ENCODE results near the gene LHX4. TPM values are rescaled to one million over a fixed set of nuclear protein-coding genes. Genes with fewer than 3 reads are reported as not detected.

Gene LHX4
- total RNA-seq (under 1 TPM in 2 of 5 donors, not detected in 3; 0.03 TPM), total RNA-seq (0 to 0.14 (median 0) reads per million in 29 experiments)
- total RNA-seq (2013) = not detected

DNA sequence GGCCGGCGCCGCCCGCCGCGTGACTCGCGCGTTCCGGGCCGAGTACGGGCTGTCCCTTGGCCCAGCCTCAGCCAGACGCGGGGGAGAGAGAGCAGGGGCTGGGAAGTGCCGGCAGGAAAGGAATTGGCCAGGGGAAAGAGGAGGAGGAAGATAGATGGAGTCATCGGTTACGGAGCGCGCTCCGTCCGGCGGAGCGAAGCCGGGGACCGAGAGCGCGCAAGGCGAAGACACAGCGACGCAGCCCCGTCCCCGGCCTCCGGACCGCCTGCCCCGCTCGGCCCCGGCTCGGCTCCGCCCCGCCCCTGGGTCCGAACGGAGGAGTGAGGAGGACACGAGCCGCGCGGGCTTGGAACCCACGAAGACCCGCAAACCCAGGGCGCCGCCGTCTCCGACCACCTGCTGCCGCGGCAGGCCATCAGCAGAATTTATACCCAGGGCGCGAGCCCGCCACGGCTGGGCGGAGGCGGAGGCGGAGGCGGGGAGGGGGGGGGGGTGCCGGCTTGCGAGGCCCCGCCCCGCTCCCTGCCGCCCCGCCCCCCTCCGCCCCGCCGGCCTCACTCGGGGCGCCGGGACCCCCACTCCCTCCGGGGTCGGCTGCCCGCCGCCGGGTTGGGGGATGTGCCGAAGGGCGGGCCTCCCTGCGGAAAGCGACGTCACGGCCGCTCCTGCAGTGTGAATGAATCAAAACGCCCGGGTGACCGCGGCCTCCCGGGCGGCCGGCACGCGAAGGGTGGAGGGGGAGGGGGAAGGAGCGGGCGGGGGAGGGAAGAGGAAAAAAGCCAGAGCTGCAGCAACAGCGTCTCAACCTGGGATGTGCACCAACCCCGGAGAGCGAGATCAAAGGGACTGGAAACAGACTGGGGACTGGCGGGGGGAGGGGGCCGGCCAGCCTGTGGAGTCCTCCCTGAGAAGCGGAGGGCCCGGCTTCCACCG lies at the start of gene LHX4:
TSS of gene LHX4 (plus strand) at position 782 of the 933 bp plus-strand sequence. CDS start 266 bp downstream, outside the sequence.
- peaks cover 21 to 79% of the 10 kb centered on the region in 2 experiments for H3K27me3 ChIP-seq (replicated peaks in 1 of 2; ENCODE audit: control insufficient read depth in 2 of 2, extremely low read depth in 1 of 2, insufficient read depth in 2 of 2, low read length in 1 of 2)
- peaks cover 18 to 50% of the 10 kb centered on the region in 2 experiments for H3K4me1 ChIP-seq (ENCODE audit: control insufficient read depth in 1 of 2, extremely low read depth in 1 of 2, insufficient read depth in 2 of 2, low read length in 2 of 2)
- Mint-ChIP-seq H3K9me3 (no peaks in the 10 kb centered on the region), H3K36me3 (no peaks in the 10 kb centered on the region), H3K27me3 (peaks cover 50 to 77% of the 10 kb centered on the region in 2 donors), H3K4me1 (peaks cover 24 to 39% (median 28%) of the 10 kb centered on the region in 3 donors), H3K4me3 (peak within 1 kb of the TSS; percentile 71 to 73 (median 71)), H3K27ac (no peak within 1 kb of the TSS)
- H3K4me3 ChIP-seq (ENCODE audit: control insufficient read depth in 1 of 2, extremely low read depth in 1 of 2, low read length in 1 of 2) = peak within 1 kb of the TSS; percentile 43 to 88
- DNase-seq (peak in 1 of 35 experiments; percentile 31), ATAC-seq (replicated peaks in 1 of 4) (peak in 3 of 4 experiments; percentile 46 to 56 (median 47))
- H3K9me3 ChIP-seq = no peaks in the 10 kb centered on the region
- POLR2A ChIA-PET = no interaction called here
- H3K27ac ChIP-seq (ENCODE audit: low read length) = no peak within 1 kb of the TSS
- 3% methylated on average over 63 of the region's 105 CpGs for WGBS (ENCODE audit: insufficient coverage)
- no peaks in the 10 kb centered on the region for H3K36me3 ChIP-seq (ENCODE audit: control insufficient read depth in 2 of 2, extremely low read depth in 1 of 2, insufficient read depth in 1 of 2, low read length in 1 of 2)
- CTCF ChIA-PET = no interaction called here

DNA sequence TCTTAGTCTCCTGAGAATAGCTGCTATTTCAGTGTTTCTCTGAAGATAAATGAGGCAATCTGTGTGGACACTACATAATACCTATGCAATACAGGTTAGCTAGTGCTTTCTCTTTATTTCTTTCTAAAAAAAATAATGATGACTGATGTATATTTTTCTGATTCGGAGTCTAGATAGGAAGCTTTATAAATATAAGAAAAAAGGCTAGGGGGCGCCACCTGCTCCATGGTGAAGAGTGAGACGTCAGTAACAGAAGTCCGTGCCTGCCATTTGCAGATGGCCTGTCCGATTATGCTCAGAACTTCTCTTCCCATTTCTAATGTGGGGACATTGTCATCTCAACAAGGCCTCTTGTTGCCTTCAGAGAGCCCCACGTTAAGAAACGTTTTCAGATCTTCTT lies 49.0 kb upstream of the LHX4 start:
- no peak overlapping the region for H3K27ac Mint-ChIP-seq
- H3K4me3 ChIP-seq (ENCODE audit: control insufficient read depth in 1 of 2, extremely low read depth in 1 of 2, low read length in 1 of 2) = no peak overlapping the region
- peaks cover 26% of the 10 kb centered on the region for H3K36me3 Mint-ChIP-seq
- 88% methylated on average over 6 of the region's 7 CpGs for WGBS (ENCODE audit: insufficient coverage)
- peaks cover 10 to 12% of the 10 kb centered on the region in 2 donors for H3K36me3 ChIP-seq (ENCODE audit: control insufficient read depth in 2 of 2, extremely low read depth in 1 of 2, insufficient read depth in 1 of 2, low read length in 1 of 2)
- no peaks in the 10 kb centered on the region for H3K9me3 ChIP-seq
- no peaks in the 10 kb centered on the region for H3K9me3 Mint-ChIP-seq
- ChIA-PET CTCF (interaction anchor here (0.7 to 3.2 kb wide), 10 partner anchors 9 to 475 kb away, joined by 3 to 28 read pairs (median 4); no protein-coding TSS in a partner anchor), POLR2A (no interaction called here)
- H3K4me1 Mint-ChIP-seq = no peaks in the 10 kb centered on the region
- H3K27me3 Mint-ChIP-seq = no peaks in the 10 kb centered on the region
- no peak overlapping the region for H3K4me3 Mint-ChIP-seq
- no peaks in the 10 kb centered on the region for H3K27me3 ChIP-seq (replicated peaks in 1 of 2; ENCODE audit: control insufficient read depth in 2 of 2, extremely low read depth in 1 of 2, insufficient read depth in 2 of 2, low read length in 1 of 2)
- ATAC-seq (replicated peaks in 1 of 4) = no peak
- no peak overlapping the region for H3K27ac ChIP-seq (ENCODE audit: low read length)
- peak in 3 of 35 experiments; percentile 4 to 29 (median 16) for DNase-seq
- no peaks in the 10 kb centered on the region for H3K4me1 ChIP-seq (ENCODE audit: control insufficient read depth in 1 of 2, extremely low read depth in 1 of 2, insufficient read depth in 2 of 2, low read length in 2 of 2)

DNA sequence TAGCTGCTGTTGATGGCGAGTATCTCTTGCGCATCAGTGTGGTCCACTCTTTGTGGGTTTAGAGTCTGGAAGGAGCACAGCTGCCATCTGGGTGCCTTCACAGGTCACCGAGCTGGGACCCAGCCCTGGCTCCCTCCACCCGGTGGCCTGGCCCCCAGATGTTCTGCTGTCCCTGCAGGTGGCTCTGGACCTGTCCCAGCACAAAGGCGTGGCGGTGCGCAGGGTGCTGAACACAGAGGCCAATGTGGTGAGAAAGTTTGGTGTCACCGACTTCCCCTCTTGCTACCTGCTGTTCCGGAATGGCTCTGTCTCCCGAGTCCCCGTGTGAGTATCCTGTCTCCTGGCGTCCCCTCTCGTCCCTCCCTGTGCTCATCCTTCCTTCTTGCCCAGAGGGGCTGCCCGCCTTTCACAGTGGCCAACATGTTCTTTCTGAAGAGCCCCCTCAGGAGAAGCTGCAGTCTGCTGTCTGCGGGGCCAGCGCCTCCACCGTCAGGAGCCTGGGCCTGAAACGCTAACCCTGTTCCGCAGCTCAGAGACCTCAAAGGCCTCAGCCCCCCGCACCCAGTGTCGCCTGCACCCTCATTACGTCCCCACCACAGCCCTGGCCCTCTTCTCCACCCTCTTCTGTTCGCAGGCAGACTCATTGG lies 47.9 kb upstream of the LHX4 start:
- Mint-ChIP-seq H3K9me3 (no peaks in the 10 kb centered on the region), H3K4me3 (no peak overlapping the region), H3K4me1 (no peaks in the 10 kb centered on the region), H3K27me3 (no peaks in the 10 kb centered on the region), H3K36me3 (peaks cover 34% of the 10 kb centered on the region), H3K27ac (no peak overlapping the region)
- H3K9me3 ChIP-seq = no peaks in the 10 kb centered on the region
- no peak for ATAC-seq (replicated peaks in 1 of 4)
- WGBS (ENCODE audit: insufficient coverage) = 96% methylated on average over 18 of the region's 23 CpGs
- no peaks in the 10 kb centered on the region for H3K27me3 ChIP-seq (replicated peaks in 1 of 2; ENCODE audit: control insufficient read depth in 2 of 2, extremely low read depth in 1 of 2, insufficient read depth in 2 of 2, low read length in 1 of 2)
- H3K4me3 ChIP-seq (ENCODE audit: control insufficient read depth in 1 of 2, extremely low read depth in 1 of 2, low read length in 1 of 2) = no peak overlapping the region
- H3K4me1 ChIP-seq (ENCODE audit: control insufficient read depth in 1 of 2, extremely low read depth in 1 of 2, insufficient read depth in 2 of 2, low read length in 2 of 2) = no peaks in the 10 kb centered on the region
- ChIA-PET POLR2A (no interaction called here), CTCF (interaction anchor here in 1 of 2 donors (0.5 kb wide), 1 partner anchor 188 kb away, joined by 9 read pairs; no protein-coding TSS in a partner anchor)
- H3K36me3 ChIP-seq (ENCODE audit: control insufficient read depth in 2 of 2, extremely low read depth in 1 of 2, insufficient read depth in 1 of 2, low read length in 1 of 2) = peaks cover 17 to 22% of the 10 kb centered on the region in 2 donors
- DNase-seq = no peak
- H3K27ac ChIP-seq (ENCODE audit: low read length) = no peak overlapping the region

DNA sequence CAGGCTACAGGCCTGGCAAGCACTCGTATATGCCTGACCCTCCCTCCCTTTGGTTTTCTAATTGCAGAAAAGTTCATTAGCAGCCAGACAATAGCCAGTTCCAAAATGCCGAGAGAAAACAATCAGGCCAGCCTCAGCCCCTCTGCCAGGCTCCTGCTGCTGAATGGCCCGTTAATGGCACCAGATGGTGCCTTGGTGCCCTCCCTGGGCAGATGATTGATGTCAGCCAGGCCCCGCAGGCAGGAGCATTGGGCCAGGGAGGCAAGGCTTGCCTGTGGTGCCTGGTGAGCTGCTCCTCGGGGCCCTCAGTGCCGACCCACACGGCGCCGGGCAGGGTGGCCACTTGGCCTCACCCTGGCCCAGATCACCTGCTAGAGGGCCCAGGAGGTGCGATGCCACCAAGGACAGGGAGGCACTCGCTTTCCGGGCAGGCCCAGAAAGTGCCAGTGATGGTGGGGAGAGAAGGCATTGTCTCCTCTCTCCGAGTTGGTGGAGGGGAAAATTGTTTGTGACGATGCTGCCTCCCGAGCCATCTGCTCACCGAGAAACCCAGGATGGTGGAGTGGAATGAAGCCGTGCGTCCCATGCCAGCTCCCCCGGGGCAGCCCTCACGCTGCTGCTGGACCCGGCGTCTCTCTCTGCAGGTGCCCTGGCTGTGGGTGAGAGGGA lies 47.3 kb upstream of the LHX4 start:
- Mint-ChIP-seq H3K27ac (no peak overlapping the region), H3K4me3 (no peak overlapping the region), H3K4me1 (no peaks in the 10 kb centered on the region), H3K27me3 (no peaks in the 10 kb centered on the region), H3K9me3 (no peaks in the 10 kb centered on the region), H3K36me3 (peaks cover 40% of the 10 kb centered on the region)
- no peak for ATAC-seq (replicated peaks in 1 of 4)
- no peaks in the 10 kb centered on the region for H3K27me3 ChIP-seq (replicated peaks in 1 of 2; ENCODE audit: control insufficient read depth in 2 of 2, extremely low read depth in 1 of 2, insufficient read depth in 2 of 2, low read length in 1 of 2)
- H3K9me3 ChIP-seq = no peaks in the 10 kb centered on the region
- H3K4me1 ChIP-seq (ENCODE audit: control insufficient read depth in 1 of 2, extremely low read depth in 1 of 2, insufficient read depth in 2 of 2, low read length in 2 of 2) = no peaks in the 10 kb centered on the region
- peaks cover 20 to 25% of the 10 kb centered on the region in 2 donors for H3K36me3 ChIP-seq (ENCODE audit: control insufficient read depth in 2 of 2, extremely low read depth in 1 of 2, insufficient read depth in 1 of 2, low read length in 1 of 2)
- ChIA-PET CTCF (interaction anchor here in 1 of 2 donors (0.5 kb wide), 1 partner anchor 188 kb away, joined by 9 read pairs; no protein-coding TSS in a partner anchor), POLR2A (no interaction called here)
- 97% methylated on average over 16 of the region's 22 CpGs for WGBS (ENCODE audit: insufficient coverage)
- DNase-seq = no peak
- no peak overlapping the region for H3K27ac ChIP-seq (ENCODE audit: low read length)
- H3K4me3 ChIP-seq (ENCODE audit: control insufficient read depth in 1 of 2, extremely low read depth in 1 of 2, low read length in 1 of 2) = no peak overlapping the region

DNA sequence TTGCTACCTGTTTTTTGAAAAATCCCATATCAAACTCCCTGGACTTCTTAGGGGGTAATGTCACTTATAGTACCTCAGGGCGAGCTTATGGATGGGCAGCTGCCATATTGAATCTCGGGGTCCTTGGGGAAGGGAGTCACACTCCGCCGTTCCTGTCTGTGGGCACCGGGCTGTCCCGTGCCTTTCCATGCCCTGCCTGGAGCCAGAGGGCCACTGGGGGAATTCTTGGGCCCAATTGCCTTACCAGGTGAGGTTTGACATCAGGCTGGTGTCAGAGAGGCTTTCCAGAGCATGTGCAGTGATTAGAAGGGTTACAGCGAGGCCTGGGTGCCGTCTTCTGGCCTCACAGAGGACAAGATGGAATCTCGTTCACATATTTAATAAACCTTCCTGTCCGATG lies 46.6 kb upstream of the LHX4 start:
- DNase-seq = no peak
- Mint-ChIP-seq H3K4me3 (no peak overlapping the region), H3K4me1 (no peaks in the 10 kb centered on the region), H3K9me3 (no peaks in the 10 kb centered on the region), H3K36me3 (peaks cover 42% of the 10 kb centered on the region), H3K27ac (no peak overlapping the region), H3K27me3 (no peaks in the 10 kb centered on the region)
- Histone ChIP-seq H3K27me3 (replicated peaks in 1 of 2; ENCODE audit: control insufficient read depth in 2 of 2, extremely low read depth in 1 of 2, insufficient read depth in 2 of 2, low read length in 1 of 2) (no peaks in the 10 kb centered on the region), H3K4me1 (ENCODE audit: control insufficient read depth in 1 of 2, extremely low read depth in 1 of 2, insufficient read depth in 2 of 2, low read length in 2 of 2) (no peaks in the 10 kb centered on the region), H3K27ac (ENCODE audit: low read length) (no peak overlapping the region), H3K36me3 (ENCODE audit: control insufficient read depth in 2 of 2, extremely low read depth in 1 of 2, insufficient read depth in 1 of 2, low read length in 1 of 2) (peaks cover 23 to 25% of the 10 kb centered on the region in 2 donors), H3K4me3 (ENCODE audit: control insufficient read depth in 1 of 2, extremely low read depth in 1 of 2, low read length in 1 of 2) (no peak overlapping the region), H3K9me3 (no peaks in the 10 kb centered on the region)
- ATAC-seq (replicated peaks in 1 of 4) = no peak
- CTCF ChIA-PET = no interaction called here
- WGBS (ENCODE audit: insufficient coverage) = 92% methylated on average over 8 of the region's 10 CpGs
- POLR2A ChIA-PET = no interaction called here

DNA sequence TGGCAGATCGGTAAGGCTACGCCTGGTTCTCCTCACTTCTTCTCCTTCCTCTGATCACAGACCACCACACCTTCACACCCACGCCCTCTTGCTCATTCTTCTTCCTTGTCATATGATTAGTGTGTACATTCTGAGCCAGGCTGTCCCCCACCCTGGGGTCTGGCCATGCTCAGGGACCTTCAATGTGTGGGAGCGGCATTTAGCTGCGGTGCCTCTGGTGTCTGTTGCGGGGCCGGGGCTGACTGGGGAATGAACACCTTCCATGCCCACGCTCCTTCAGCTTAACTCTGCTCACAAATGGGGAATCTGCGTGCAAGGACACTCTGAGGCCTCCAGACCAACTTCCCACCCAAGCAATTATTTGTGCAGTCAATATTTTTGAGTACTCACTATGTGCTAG lies 46.0 kb upstream of the LHX4 start:
- POLR2A ChIA-PET = no interaction called here
- H3K27ac ChIP-seq (ENCODE audit: low read length) = no peak overlapping the region
- WGBS (ENCODE audit: insufficient coverage) = 100% methylated on average over 1 of the region's 9 CpGs
- DNase-seq (no peak), ATAC-seq (replicated peaks in 1 of 4) (no peak)
- H3K4me1 Mint-ChIP-seq = no peaks in the 10 kb centered on the region
- no peak overlapping the region for H3K4me3 ChIP-seq (ENCODE audit: control insufficient read depth in 1 of 2, extremely low read depth in 1 of 2, low read length in 1 of 2)
- H3K36me3 Mint-ChIP-seq = peaks cover 46% of the 10 kb centered on the region
- no peaks in the 10 kb centered on the region for H3K9me3 ChIP-seq
- CTCF ChIA-PET = no interaction called here
- H3K27ac Mint-ChIP-seq = no peak overlapping the region
- H3K9me3 Mint-ChIP-seq = no peaks in the 10 kb centered on the region
- no peak overlapping the region for H3K4me3 Mint-ChIP-seq
- H3K36me3 ChIP-seq (ENCODE audit: control insufficient read depth in 2 of 2, extremely low read depth in 1 of 2, insufficient read depth in 1 of 2, low read length in 1 of 2) = peaks cover 23 to 25% of the 10 kb centered on the region in 2 donors
- H3K27me3 Mint-ChIP-seq = no peaks in the 10 kb centered on the region
- no peaks in the 10 kb centered on the region for H3K27me3 ChIP-seq (replicated peaks in 1 of 2; ENCODE audit: control insufficient read depth in 2 of 2, extremely low read depth in 1 of 2, insufficient read depth in 2 of 2, low read length in 1 of 2)
- no peaks in the 10 kb centered on the region for H3K4me1 ChIP-seq (ENCODE audit: control insufficient read depth in 1 of 2, extremely low read depth in 1 of 2, insufficient read depth in 2 of 2, low read length in 2 of 2)
